Right lobe of liver (tissue), 6 donors: Measurements from ENCODE around the gene LCNL1. TPM values are rescaled to one million over a fixed set of nuclear protein-coding genes. Genes with fewer than 3 reads are reported as not detected.
"Not testable (repeated sequence)": the region's sequence is repeated elsewhere in the genome, so short reads cannot be mapped to it uniquely, and the experiment has no call there.

Experiments
- ATAC-seq, 4 donors: fragments of 200-7000 bp; cut with Tn5 transposase; one replicate each; pipeline ENCODE4 v1.9.1; 2020; ENCODE audit warnings: mild to moderate bottlenecking in 4 of 4, moderate library complexity in 4 of 4
- DNase-seq, 3 donors: peaks; one replicate each; pipeline ENCODE4 v3.0.0-alpha.2; 2020
- H3K27ac ChIP-seq, 3 donors: fragments of 200-600 bp; one replicate each; pipeline ENCODE4 v1.8.0; 2022
- H3K27me3 ChIP-seq, 2 donors: fragments of 200-600 bp; one replicate each; pipeline ENCODE4 v1.8.0; 2022
- H3K36me3 ChIP-seq, 4 donors: fragments of 200-600 bp; sonication (generic) in 1 of 4; one replicate each; pipeline versions ENCODE4 v1.5.1 to v1.8.0; 2017 to 2022; ENCODE audit warnings: control low read depth in 1 of 4
- H3K4me1 ChIP-seq, 4 donors: fragments of 200-600 bp; sonication (generic) in 1 of 4; one replicate each; pipeline versions ENCODE4 v1.5.1 to v1.8.0; 2017 to 2022; ENCODE audit warnings: control low read depth in 1 of 4
- H3K4me3 ChIP-seq, 3 donors: fragments of 200-600 bp; one replicate each; pipeline ENCODE4 v1.8.0; 2022
- H3K9me3 ChIP-seq, 4 donors: fragments of 200-600 bp; sonication (generic) in 1 of 4; one replicate each; pipeline versions ENCODE4 v1.5.1 to v1.8.0; 2017 to 2022; ENCODE audit warnings: control low read depth in 1 of 4
- POLR2A ChIP-seq: fragments of 450-650 bp; IDR thresholded peaks from one replicate; pipeline ENCODE4 v1.6.1; 2017; ENCODE audit warnings: antibody characterized with exemption, mild to moderate bottlenecking
- WGBS: methylation state at CpG from one replicate; pipeline ENCODE4 v1.1.6; 2018; ENCODE audit warnings: low coverage, low lambda C conversion rate; ENCODE audit not compliant: insufficient coverage; ENCODE audit errors: missing lambda C conversion rate; 5-methylcytosine and 5-hydroxymethylcytosine counted together
- intact Hi-C, 2 donors: fragments of 100-400 bp; cut with DNase I; formaldehyde crosslinking; loops; one replicate each; pipeline versions ENCODE4 v1.11.2 to v1.14.1; 2022
- total RNA-seq, 6 experiments: library from RNA; depleted of rRNA in 2 of 6; stranded (reverse); fragments of >200 nt in 2 of 6; fragmentation: NEBNext Ultra II Directional in 3 of 6; extraction: Animal tissue kit (Norgen Biotek cat#: 25700) in 3 of 6; gene quantifications; one replicate each; pipeline versions ENCODE4 v1.1.0 to v1.2.4, GENCODE V29; 2016 to 2023
- TF ChIP-seq, protein P1 (sequence below), 4 donors: fragments of 200-600 bp in 3 of 4; fragments of 450-650 bp in 1 of 4; IDR thresholded peaks; one replicate each; pipeline versions ENCODE4 v1.5.1 to v1.8.0; 2016 to 2022; ENCODE audit warnings: antibody characterized with exemption in 4 of 4, mild to moderate bottlenecking in 2 of 4
- donor health status: DM: no; HTN: yes; CAD: no.
- donor health status: DM: no; HTN: no; CAD: no.
- donor health status: DM: no; HTN: no; CAD: no.
- donor health status: DM: no; HTN: yes; CAD: no.
- donor health status: DM: no; HTN: yes; CAD: no.

The LCNL1 gene
- total RNA-seq, 6 experiments from 2014 or later = not detected

DNA sequence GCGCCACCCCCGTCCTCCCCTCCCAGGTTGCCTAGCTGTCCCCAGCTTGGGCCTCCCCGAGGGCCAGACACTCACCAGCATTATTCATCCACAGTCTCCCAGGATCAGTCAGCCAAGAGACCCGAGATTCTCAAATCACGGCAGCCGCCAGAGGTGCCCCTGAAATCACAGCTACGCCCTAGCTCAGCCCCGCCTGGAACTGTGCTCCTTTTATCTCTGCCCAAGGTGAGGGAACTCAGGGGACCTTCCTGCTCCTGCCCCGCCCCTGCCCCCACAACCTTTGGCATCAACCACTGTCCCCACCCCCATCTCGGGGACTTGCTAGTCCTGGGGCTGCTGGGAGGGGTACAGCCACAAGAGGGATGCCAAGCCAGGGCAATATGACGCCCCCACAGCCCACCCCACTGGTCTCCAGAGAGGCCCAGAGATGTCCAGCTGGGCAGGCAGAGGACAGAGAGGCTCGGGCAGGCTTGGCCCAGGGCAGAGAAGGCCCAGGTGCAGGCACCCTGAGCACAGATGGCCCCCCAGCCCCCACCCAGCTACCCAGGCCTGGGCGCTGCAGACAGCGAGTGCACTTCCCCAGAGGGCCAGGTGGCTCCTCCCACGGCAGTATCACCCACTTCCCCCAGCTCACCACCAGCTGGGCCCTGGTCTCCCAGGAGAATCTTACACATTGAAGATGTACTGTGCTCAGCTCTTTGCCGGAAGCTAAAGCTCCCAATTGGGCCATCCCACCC is 49.3 kb downstream of the LCNL1 start, which contains the start of gene FUT7:
Gene FUT7 (minus strand): TSS at position 185 of the 737 bp plus-strand sequence. CDS start 97 bp downstream, at position 88.
- Histone ChIP-seq H3K27me3 (no peaks in the 10 kb centered on the region), H3K36me3 (no peaks in the 10 kb centered on the region), H3K4me1 (peaks cover 0 to 20% (median 10%) of the 10 kb centered on the region in 4 donors), H3K4me3 (peak within 1 kb of the TSS in 1 of 3 donors; percentile 4), H3K27ac (peak within 1 kb of the TSS in 1 of 3 donors; percentile 37), H3K9me3 (no peaks in the 10 kb centered on the region)
- WGBS = 32% methylated on average over 3 of the region's 16 CpGs
- TF ChIP-seq POLR2A = no peak
- TF ChIP-seq, protein P1, sequence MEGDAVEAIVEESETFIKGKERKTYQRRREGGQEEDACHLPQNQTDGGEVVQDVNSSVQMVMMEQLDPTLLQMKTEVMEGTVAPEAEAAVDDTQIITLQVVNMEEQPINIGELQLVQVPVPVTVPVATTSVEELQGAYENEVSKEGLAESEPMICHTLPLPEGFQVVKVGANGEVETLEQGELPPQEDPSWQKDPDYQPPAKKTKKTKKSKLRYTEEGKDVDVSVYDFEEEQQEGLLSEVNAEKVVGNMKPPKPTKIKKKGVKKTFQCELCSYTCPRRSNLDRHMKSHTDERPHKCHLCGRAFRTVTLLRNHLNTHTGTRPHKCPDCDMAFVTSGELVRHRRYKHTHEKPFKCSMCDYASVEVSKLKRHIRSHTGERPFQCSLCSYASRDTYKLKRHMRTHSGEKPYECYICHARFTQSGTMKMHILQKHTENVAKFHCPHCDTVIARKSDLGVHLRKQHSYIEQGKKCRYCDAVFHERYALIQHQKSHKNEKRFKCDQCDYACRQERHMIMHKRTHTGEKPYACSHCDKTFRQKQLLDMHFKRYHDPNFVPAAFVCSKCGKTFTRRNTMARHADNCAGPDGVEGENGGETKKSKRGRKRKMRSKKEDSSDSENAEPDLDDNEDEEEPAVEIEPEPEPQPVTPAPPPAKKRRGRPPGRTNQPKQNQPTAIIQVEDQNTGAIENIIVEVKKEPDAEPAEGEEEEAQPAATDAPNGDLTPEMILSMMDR (IDR thresholded peaks at IDR 0.05) = no peak
- ATAC-seq = no peak
- no peak for DNase-seq
- intact Hi-C loops = loop anchor here (5.0 to 10.0 kb wide), 4 partner anchors 80 to 257 kb away; partner anchors contain the start of genes C8G (in 1 of the 2), FBXW5 (in 1 of the 2), LCN12 (in 1 of the 2) and PHPT1 (in 1 of the 2)

- intact Hi-C loops = loop anchor here (5.0 to 10.0 kb wide), 4 partner anchors 81 to 258 kb away; partner anchors contain the start of genes C8G (in 1 of the 2), FBXW5 (in 1 of the 2), LCN12 (in 1 of the 2) and PHPT1 (in 1 of the 2)
- no peaks in the 10 kb centered on the region for H3K9me3 ChIP-seq
- ATAC-seq (peak; percentile 5 to 35 (median 8)), DNase-seq (peak in 2 of 3 donors; percentile 64 to 82)
- no peaks in the 10 kb centered on the region for H3K36me3 ChIP-seq
- peak overlapping the region in 1 of 3 donors; percentile 37 for H3K27ac ChIP-seq
- H3K4me3 ChIP-seq = peak overlapping the region in 1 of 3 donors; percentile 4
- TF ChIP-seq, protein P1 (IDR thresholded peaks at IDR 0.05) = no peak
- no peak for TF ChIP-seq POLR2A
- 77% methylated on average over 6 of the region's 10 CpGs for WGBS
- H3K4me1 ChIP-seq = peaks cover 0 to 15% (median 7%) of the 10 kb centered on the region in 4 donors
- H3K27me3 ChIP-seq = no peaks in the 10 kb centered on the region
Measured at GRCh38 chr9:137032858-137033257, 50.1 kb downstream of the LCNL1 start.

- not testable (repeated sequence) for H3K27me3 ChIP-seq, H3K36me3 ChIP-seq, H3K27ac ChIP-seq, H3K9me3 ChIP-seq, DNase-seq, ATAC-seq
- WGBS = 100% methylated on average over 1 of the region's 5 CpGs
- Histone ChIP-seq H3K4me3 (peak overlapping the region in 1 of 3 donors; percentile 21), H3K4me1 (peaks cover 0 to 14% (median 7%) of the 10 kb centered on the region in 4 donors)
- intact Hi-C loops = loop anchor here (5.0 to 10.0 kb wide), 4 partner anchors 81 to 259 kb away; partner anchors contain the start of genes C8G (in 1 of the 2), FBXW5 (in 1 of the 2), LCN12 (in 1 of the 2) and PHPT1 (in 1 of the 2)
Measured at GRCh38 chr9:137033481-137033880, 50.7 kb downstream of the LCNL1 start.

GRCh38 chr9:137034039-137034708 is 51.4 kb downstream of the LCNL1 start:
- Histone ChIP-seq H3K4me1 (peaks cover 0 to 7% (median 3%) of the 10 kb centered on the region in 4 donors), H3K36me3 (no peaks in the 10 kb centered on the region), H3K27ac (peak overlapping the region in 1 of 3 donors; percentile 18), H3K9me3 (no peaks in the 10 kb centered on the region), H3K27me3 (no peaks in the 10 kb centered on the region), H3K4me3 (peak overlapping the region in 1 of 3 donors; percentile 21)
- ATAC-seq = no peak
- WGBS = 57% methylated on average over 6 of the region's 15 CpGs
- TF ChIP-seq, protein P1 (IDR thresholded peaks at IDR 0.05) = no peak
- TF ChIP-seq POLR2A = no peak
- intact Hi-C loops = loop anchor here (5.0 to 10.0 kb wide), 4 partner anchors 82 to 259 kb away; partner anchors contain the start of genes C8G (in 1 of the 2), FBXW5 (in 1 of the 2), LCN12 (in 1 of the 2) and PHPT1 (in 1 of the 2)
- DNase-seq = no peak
